Skeletal muscle tissue (tissue), 4 donors: Measurements from ENCODE around the gene SLC43A1. TPM values are rescaled to one million over a fixed set of nuclear protein-coding genes. Genes with fewer than 3 reads are reported as not detected.
"Not testable (repeated sequence)": the region's sequence is repeated elsewhere in the genome, so short reads cannot be mapped to it uniquely, and the experiment has no call there.

Experiments
- H3K27ac ChIP-seq: one replicate; pipeline ENCODE4 v1.7.0; 2013; ENCODE audit warnings: mild to moderate bottlenecking, low read depth, low read length, inconsistent platforms
- H3K27me3 ChIP-seq, 3 donors: one replicate each; pipeline ENCODE4 v1.7.0; 2013; ENCODE audit warnings: low read length in 3 of 3; ENCODE audit not compliant: control insufficient read depth in 3 of 3, insufficient read depth in 3 of 3
- H3K36me3 ChIP-seq, 3 donors: one replicate each; pipeline ENCODE4 v1.7.0; 2013; ENCODE audit warnings: low read length in 3 of 3; ENCODE audit not compliant: control insufficient read depth in 3 of 3, insufficient read depth in 3 of 3
- H3K4me1 ChIP-seq, 3 donors: one replicate each; pipeline ENCODE4 v1.7.0; 2013; ENCODE audit warnings: low read length in 3 of 3, mild to moderate bottlenecking in 3 of 3; ENCODE audit not compliant: control insufficient read depth in 3 of 3, insufficient read depth in 3 of 3
- H3K4me3 ChIP-seq, 3 donors: one replicate each; pipeline ENCODE4 v1.7.0; 2013; ENCODE audit warnings: low read length in 3 of 3
- H3K9ac ChIP-seq, 3 donors: one replicate each; pipeline ENCODE4 v1.7.0; 2013; ENCODE audit warnings: low read length in 3 of 3, mild to moderate bottlenecking in 3 of 3, moderate library complexity in 2 of 3, low read depth in 1 of 3
- H3K9me3 ChIP-seq, 3 donors: one replicate each; pipeline ENCODE4 v1.7.0; 2013; ENCODE audit warnings: low read length in 3 of 3; ENCODE audit not compliant: control insufficient read depth in 3 of 3
- total RNA-seq: library from RNA; depleted of rRNA; stranded (reverse); fragments of >200 nt; gene quantifications from one replicate; pipeline ENCODE4 v1.2.3, GENCODE V29; 2014
- donor health status: Osteomylitis.

Gene SLC43A1
- total RNA-seq, 1 donor from 2014 or later = 18.3 TPM

DNA sequence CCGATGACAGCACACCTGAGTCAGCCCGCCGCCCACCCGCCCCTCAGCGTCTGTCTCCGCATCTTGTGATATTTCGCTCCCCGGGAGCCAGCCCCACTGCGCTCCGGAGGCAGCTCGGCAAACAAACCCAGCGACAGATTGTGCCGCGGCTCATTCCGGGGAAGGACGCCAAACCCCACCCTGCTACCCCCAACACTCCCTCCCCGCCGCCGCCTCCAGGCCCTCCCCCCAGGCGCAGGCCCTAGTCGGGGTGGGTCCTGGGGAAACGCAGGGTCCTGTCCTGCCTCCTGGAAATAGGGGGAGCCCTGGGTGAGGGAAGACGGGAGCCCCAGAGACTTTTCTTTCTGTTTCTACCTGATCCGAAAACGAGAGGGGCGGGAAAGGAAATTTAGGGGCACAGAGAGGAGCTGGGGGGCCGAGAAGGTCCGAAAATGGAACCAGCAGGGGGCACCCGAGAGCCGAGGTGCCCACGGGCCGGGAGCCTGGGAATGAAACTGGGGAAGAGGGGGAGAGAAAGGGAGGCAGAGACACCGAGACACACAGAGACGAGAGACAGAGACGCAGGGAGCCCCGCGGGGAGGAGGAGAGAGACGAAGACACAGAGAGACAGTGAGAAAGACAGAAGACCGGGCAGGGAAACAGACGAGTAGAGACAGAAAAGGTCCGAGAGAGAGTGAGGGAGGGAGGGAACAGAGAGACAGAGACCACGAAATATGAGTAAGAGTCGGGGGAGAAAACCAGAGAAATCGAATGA is 56.9 kb downstream of the SLC43A1 start:
- H3K36me3 ChIP-seq = no peaks in the 10 kb centered on the region
- peak overlapping the region; percentile 64 to 69 (median 65) for H3K4me3 ChIP-seq
- no peaks in the 10 kb centered on the region for H3K9me3 ChIP-seq
- peaks cover 23 to 40% (median 26%) of the 10 kb centered on the region in 3 donors for H3K27me3 ChIP-seq
- H3K27ac ChIP-seq = no peak overlapping the region
- peak overlapping the region in 2 of 3 donors; percentile 32 to 54 for H3K9ac ChIP-seq
- H3K4me1 ChIP-seq = peaks cover 20 to 28% (median 22%) of the 10 kb centered on the region in 3 donors

DNA sequence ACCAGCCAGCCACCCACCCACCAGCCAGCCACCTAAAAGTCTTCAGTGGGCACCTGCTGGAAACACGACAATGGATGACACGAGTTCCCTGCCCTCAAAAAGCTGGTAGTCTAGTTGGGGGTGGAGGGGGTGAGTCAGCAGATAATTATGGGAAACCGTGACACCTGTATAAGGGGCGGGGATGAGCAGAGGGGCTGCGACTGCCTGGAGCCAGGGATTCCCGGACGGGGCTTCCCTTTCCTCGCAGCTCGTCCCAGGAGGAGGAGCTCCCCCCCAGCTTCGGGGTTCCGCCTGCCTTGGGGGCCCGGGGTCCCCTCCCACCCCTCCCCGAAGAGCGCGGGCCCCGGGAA is 57.5 kb downstream of the SLC43A1 start:
- H3K4me3 ChIP-seq = peak overlapping the region in 2 of 3 donors; percentile 14 to 29
- H3K9ac ChIP-seq = no peak overlapping the region
- no peaks in the 10 kb centered on the region for H3K9me3 ChIP-seq
- no peaks in the 10 kb centered on the region for H3K36me3 ChIP-seq
- peaks cover 20 to 28% (median 22%) of the 10 kb centered on the region in 3 donors for H3K4me1 ChIP-seq
- no peak overlapping the region for H3K27ac ChIP-seq
- peaks cover 23 to 36% (median 29%) of the 10 kb centered on the region in 3 donors for H3K27me3 ChIP-seq

DNA sequence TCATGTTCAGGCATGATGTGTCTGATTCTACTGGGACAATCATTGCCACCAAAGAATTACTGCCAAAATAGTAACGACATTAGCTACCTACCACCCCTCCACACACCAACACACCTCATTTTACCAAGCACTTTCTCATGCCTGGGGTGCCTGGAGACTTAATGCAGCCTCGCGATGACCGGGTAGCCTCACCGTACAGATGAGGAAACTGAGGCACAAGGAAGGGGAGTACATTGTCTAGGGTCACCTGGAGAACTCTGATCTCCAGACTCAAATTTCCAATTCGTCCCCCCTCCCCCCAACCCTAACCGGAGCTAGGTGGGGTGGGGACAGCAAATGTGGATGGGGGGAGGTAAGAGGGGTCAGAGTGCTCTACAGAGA is 57.9 kb downstream of the SLC43A1 start:
- Histone ChIP-seq H3K4me3 (peak overlapping the region; percentile 45 to 59 (median 50)), H3K36me3 (no peaks in the 10 kb centered on the region), H3K27me3 (peaks cover 23 to 36% (median 29%) of the 10 kb centered on the region in 3 donors)

DNA sequence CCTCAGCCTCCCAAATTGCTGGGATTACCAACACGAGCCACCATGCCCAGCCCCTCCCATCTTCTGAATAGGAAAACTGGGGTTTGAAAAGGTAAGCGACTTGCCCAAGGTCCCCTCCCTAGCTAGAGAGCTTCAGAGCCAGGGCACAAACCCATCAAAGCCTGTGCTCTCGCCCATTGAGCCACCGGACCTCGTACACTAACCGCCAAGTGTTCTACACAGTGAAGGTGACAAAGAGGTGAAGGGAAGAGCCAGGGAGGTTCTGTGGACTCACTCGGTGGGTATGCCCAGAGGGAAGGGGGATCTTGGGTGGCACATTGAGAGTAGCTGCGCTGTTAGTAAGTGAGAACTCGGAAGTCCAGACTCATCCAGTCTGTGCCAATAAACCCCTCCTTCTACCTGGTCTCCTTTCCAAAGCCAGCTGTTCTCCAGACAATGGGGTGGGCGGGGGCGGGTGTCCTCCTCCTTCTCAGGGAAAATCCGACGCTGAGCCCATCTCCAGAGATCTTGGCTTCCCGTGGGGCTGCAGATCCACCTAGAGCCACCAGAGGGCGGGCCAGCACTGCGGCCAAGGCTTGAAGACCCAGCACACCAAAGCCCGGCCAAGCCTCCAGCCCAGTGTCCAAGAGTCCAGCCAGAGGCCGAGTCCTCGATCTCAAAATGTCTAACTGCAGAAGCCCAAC is 58.4 kb downstream of the SLC43A1 start:
- H3K9ac ChIP-seq = peak overlapping the region in 1 of 3 donors; percentile 40

More for the DNA sequence above, 57.9 kb downstream of the SLC43A1 start:
- H3K9me3 ChIP-seq = no peaks in the 10 kb centered on the region
- no peak overlapping the region for H3K27ac ChIP-seq
- no peak overlapping the region for H3K9ac ChIP-seq
- H3K4me1 ChIP-seq = peaks cover 20 to 28% (median 22%) of the 10 kb centered on the region in 3 donors

DNA sequence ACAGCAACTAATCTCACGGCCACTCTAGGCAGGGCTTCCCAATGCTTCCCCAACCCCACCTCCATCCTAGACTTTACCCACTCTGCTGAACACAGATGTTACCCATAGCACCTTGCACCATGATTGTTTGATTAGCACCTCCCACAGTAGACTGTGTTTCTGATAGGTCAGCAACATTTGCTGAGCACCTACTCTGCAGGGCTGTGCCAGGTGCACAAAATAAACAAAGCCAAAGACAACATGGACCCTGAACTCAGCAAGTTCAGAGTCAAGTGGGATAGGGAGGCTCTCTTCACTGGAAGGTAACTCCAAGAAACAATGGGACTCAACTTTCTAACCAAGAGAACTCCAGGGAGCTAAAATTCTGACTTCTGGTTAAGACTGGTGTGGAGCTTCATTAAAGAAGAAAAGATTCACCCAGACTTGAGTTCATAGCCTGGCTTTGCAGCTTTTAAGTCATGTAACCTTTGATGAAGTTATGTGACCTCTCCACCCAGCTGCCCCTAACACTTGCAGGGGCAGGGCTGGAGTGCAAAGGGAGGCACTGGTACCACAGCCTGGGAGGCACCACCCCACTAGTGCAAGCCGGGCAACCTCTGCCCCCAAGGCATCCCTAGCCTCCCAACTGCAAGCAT is 61.8 kb downstream of the SLC43A1 start:
- Histone ChIP-seq H3K9me3 (no peaks in the 10 kb centered on the region), H3K36me3 (no peaks in the 10 kb centered on the region), H3K9ac (no peak overlapping the region), H3K27ac (no peak overlapping the region), H3K27me3 (peaks cover 0 to 13% (median 9%) of the 10 kb centered on the region in 3 donors), H3K4me3 (no peak overlapping the region), H3K4me1 (peaks cover 6 to 12% (median 7%) of the 10 kb centered on the region in 3 donors)

More for the DNA sequence above, 58.4 kb downstream of the SLC43A1 start:
- Histone ChIP-seq H3K27ac (no peak overlapping the region), H3K36me3 (no peaks in the 10 kb centered on the region), H3K9me3 (no peaks in the 10 kb centered on the region), H3K4me1 (peaks cover 20 to 28% (median 22%) of the 10 kb centered on the region in 3 donors), H3K4me3 (peak overlapping the region; percentile 45 to 59 (median 50)), H3K27me3 (peaks cover 23 to 32% (median 29%) of the 10 kb centered on the region in 3 donors)

DNA sequence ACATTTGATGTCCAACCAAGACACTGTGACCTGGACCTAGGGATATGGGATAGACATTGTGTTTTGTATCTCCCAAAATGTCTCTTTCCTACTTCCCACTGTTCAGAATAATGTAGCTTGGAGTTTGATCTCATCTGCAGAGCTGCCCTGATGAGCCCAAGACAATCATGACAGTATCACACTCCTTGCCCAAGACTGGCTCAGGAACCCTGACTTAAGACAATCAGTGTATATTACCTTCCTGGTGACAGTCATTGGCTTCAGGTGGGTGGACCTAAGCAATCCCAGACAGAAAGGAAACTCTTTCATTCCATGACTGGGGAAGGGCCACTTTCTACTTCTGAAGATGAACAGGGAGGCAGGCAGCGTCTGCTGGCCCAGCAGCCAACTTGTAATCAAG is 69.4 kb downstream of the SLC43A1 start:
- Histone ChIP-seq H3K4me3 (no peak overlapping the region), H3K4me1 (no peaks in the 10 kb centered on the region), H3K9ac (no peak overlapping the region), H3K27me3 (peaks cover 0 to 6% (median 0%) of the 10 kb centered on the region in 3 donors), H3K27ac (no peak overlapping the region), H3K36me3 (no peaks in the 10 kb centered on the region), H3K9me3 (no peaks in the 10 kb centered on the region)

DNA sequence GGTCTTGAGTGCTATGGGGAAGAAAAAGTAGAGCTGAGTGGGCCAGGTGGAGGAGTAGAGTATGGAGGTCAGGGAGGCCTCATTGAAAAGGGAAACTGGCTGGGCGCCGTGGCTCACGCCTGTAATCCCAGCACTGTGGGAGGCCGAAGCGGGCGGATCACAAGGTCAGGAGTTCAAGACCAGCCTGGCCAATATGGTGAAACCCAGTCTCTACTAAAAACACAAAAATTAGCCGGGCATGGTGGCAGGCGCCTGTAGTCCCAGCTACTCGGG is 70.4 kb downstream of the SLC43A1 start:
- H3K4me1 ChIP-seq, H3K27me3 ChIP-seq, H3K4me3 ChIP-seq, H3K9me3 ChIP-seq, H3K9ac ChIP-seq, H3K27ac ChIP-seq, H3K36me3 ChIP-seq: not testable (repeated sequence)

DNA sequence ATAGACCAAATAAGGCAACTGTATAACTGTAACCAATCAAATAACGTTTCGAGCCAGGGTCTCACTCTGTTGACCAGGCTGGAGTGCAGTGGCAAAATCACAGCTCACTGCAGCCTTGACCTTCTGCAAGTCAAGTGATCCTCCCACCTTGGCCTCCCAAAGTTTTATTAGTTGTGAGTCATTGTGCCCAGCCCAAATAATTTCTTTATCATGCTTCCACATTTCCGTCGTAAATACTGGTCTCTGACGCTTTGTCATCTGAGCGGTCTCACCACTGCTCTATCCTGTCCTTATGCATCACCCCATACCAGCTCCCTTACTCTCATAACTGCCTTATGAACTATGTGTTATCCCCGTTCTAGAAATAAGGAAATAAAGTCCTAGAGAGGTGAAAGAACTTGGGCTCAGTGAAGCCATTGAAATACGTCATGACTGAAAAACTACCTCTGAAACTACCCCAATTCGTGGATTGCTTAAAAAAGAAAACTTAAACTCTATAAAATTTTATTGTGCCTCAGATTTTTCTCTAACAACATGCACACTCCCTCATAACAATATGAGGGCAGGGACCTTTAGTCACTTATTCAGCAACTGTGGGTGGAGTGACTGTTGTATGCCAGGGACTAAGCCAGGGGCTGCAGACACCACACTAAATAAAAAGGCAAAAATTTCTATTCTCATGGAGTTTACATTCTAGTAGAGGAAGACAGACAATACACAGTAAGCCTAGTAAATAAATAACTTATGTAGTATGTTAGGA is 71.0 kb downstream of the SLC43A1 start:
- H3K4me1 ChIP-seq = no peaks in the 10 kb centered on the region
- no peaks in the 10 kb centered on the region for H3K9me3 ChIP-seq

DNA sequence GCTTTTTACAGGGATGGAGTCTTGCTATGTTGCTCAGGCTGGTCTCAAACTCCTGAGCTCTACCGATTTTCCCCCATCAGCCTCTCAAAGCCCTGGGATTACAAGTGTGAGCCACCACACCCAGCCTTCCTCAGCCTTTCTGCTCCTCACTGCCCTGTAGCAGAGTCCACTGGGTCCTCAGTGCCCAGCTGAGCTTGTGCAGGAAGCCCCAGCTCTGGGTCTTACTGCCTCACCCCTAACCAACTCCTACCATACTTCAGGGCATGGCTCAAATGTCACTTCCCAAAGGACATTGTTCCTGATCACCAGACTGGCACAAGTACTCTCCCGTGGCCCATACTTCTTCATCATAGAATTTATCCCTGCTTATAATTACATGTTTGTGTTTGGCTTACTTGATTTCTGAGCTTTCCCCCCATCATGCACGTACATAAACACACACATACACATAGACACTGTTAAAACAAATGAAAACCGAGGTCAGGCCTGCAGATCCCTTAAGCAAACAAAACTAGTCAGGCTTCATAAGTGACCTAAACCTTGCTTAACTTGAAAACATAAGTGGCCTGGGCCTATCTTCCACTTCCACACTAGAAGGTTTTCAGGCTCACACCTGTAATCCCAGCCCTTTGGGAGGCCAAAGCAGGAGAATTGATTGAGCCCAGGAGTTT is 74.6 kb downstream of the SLC43A1 start:
- Histone ChIP-seq H3K9me3 (no peaks in the 10 kb centered on the region), H3K9ac (no peak overlapping the region), H3K4me1 (no peaks in the 10 kb centered on the region)

More for the DNA sequence above, 71.0 kb downstream of the SLC43A1 start:
- peaks cover 0 to 3% (median 0%) of the 10 kb centered on the region in 3 donors for H3K27me3 ChIP-seq
- H3K27ac ChIP-seq = no peak overlapping the region
- H3K36me3 ChIP-seq = no peaks in the 10 kb centered on the region
- H3K4me3 ChIP-seq = no peak overlapping the region
- no peak overlapping the region for H3K9ac ChIP-seq

More for the DNA sequence above, 74.6 kb downstream of the SLC43A1 start:
- Histone ChIP-seq H3K4me3 (no peak overlapping the region), H3K27me3 (no peaks in the 10 kb centered on the region), H3K27ac (no peak overlapping the region), H3K36me3 (no peaks in the 10 kb centered on the region)
